ENCODE results near the gene MESP1.

The MESP1 gene

GRCh38 chr15:89754361-89755154 is 3.5 kb upstream of the MESP1 start:
- no peak for DNase-seq (ENCODE audit: low read depth)
- H3K9ac ChIP-seq (ENCODE audit: low read length): no peak overlapping the region
- H3K4me3 ChIP-seq (ENCODE audit: low read length): no peak overlapping the region
- H3K4me1 ChIP-seq (ENCODE audit: control insufficient read depth, insufficient read depth, low read length): peaks cover 11% of the 10 kb centered on the region
- H3K9me3 ChIP-seq (ENCODE audit: control insufficient read depth, low read length): no peaks in the 10 kb centered on the region
- peaks cover 3% of the 10 kb centered on the region for H3K27me3 ChIP-seq (replicated peaks; ENCODE audit: control insufficient read depth, insufficient read depth, low read length)
- no peaks in the 10 kb centered on the region for H3K36me3 ChIP-seq (ENCODE audit: control insufficient read depth, insufficient read depth, low read length, severe bottlenecking)

GRCh38 chr15:89753855-89754254 is 2.8 kb upstream of the MESP1 start:
- H3K9ac ChIP-seq (ENCODE audit: low read length): no peak overlapping the region
- H3K36me3 ChIP-seq (ENCODE audit: control insufficient read depth, insufficient read depth, low read length, severe bottlenecking): no peaks in the 10 kb centered on the region
- DNase-seq (ENCODE audit: low read depth): no peak
- no peak overlapping the region for H3K4me3 ChIP-seq (ENCODE audit: low read length)
- H3K4me1 ChIP-seq (ENCODE audit: control insufficient read depth, insufficient read depth, low read length): peaks cover 12% of the 10 kb centered on the region
- no peaks in the 10 kb centered on the region for H3K9me3 ChIP-seq (ENCODE audit: control insufficient read depth, low read length)
- H3K27me3 ChIP-seq (replicated peaks; ENCODE audit: control insufficient read depth, insufficient read depth, low read length): peaks cover 3% of the 10 kb centered on the region

GRCh38 chr15:89751748-89752147 is 699 bp upstream of the MESP1 start:
- H3K9ac ChIP-seq (ENCODE audit: low read length): peak overlapping the region; percentile 85
- H3K9me3 ChIP-seq (ENCODE audit: control insufficient read depth, low read length): no peaks in the 10 kb centered on the region
- H3K4me1 ChIP-seq (ENCODE audit: control insufficient read depth, insufficient read depth, low read length): peaks cover 14% of the 10 kb centered on the region
- H3K27me3 ChIP-seq (replicated peaks; ENCODE audit: control insufficient read depth, insufficient read depth, low read length): peaks cover 3% of the 10 kb centered on the region
- no peak for DNase-seq (ENCODE audit: low read depth)
- no peaks in the 10 kb centered on the region for H3K36me3 ChIP-seq (ENCODE audit: control insufficient read depth, insufficient read depth, low read length, severe bottlenecking)
- no peak overlapping the region for H3K4me3 ChIP-seq (ENCODE audit: low read length)

GRCh38 chr15:89749951-89750559 is 994 bp downstream of the MESP1 start:
- H3K36me3 ChIP-seq (ENCODE audit: control insufficient read depth, insufficient read depth, low read length, severe bottlenecking): no peaks in the 10 kb centered on the region
- peak overlapping the region; percentile 85 for H3K9ac ChIP-seq (ENCODE audit: low read length)
- H3K27me3 ChIP-seq (replicated peaks; ENCODE audit: control insufficient read depth, insufficient read depth, low read length): peaks cover 13% of the 10 kb centered on the region
- peaks cover 14% of the 10 kb centered on the region for H3K4me1 ChIP-seq (ENCODE audit: control insufficient read depth, insufficient read depth, low read length)
- peak; percentile 10 for DNase-seq (ENCODE audit: low read depth)
- H3K4me3 ChIP-seq (ENCODE audit: low read length): peak overlapping the region; percentile 82
- H3K9me3 ChIP-seq (ENCODE audit: control insufficient read depth, low read length): no peaks in the 10 kb centered on the region

- H3K36me3 ChIP-seq (ENCODE audit: control insufficient read depth, insufficient read depth, low read length, severe bottlenecking): no peaks in the 10 kb centered on the region
- peaks cover 14% of the 10 kb centered on the region for H3K4me1 ChIP-seq (ENCODE audit: control insufficient read depth, insufficient read depth, low read length)
- H3K9ac ChIP-seq (ENCODE audit: low read length): peak overlapping the region; percentile 85
- peaks cover 16% of the 10 kb centered on the region for H3K27me3 ChIP-seq (replicated peaks; ENCODE audit: control insufficient read depth, insufficient read depth, low read length)
- peak overlapping the region; percentile 82 for H3K4me3 ChIP-seq (ENCODE audit: low read length)
- H3K9me3 ChIP-seq (ENCODE audit: control insufficient read depth, low read length): no peaks in the 10 kb centered on the region
- no peak for DNase-seq (ENCODE audit: low read depth)
Observed at GRCh38 chr15:89749526-89749925, 1.5 kb downstream of the MESP1 start.

- no peaks in the 10 kb centered on the region for H3K9me3 ChIP-seq (ENCODE audit: control insufficient read depth, low read length)
- H3K36me3 ChIP-seq (ENCODE audit: control insufficient read depth, insufficient read depth, low read length, severe bottlenecking): no peaks in the 10 kb centered on the region
- no peak overlapping the region for H3K9ac ChIP-seq (ENCODE audit: low read length)
- H3K4me1 ChIP-seq (ENCODE audit: control insufficient read depth, insufficient read depth, low read length): peaks cover 14% of the 10 kb centered on the region
- no peak for DNase-seq (ENCODE audit: low read depth)
- H3K27me3 ChIP-seq (replicated peaks; ENCODE audit: control insufficient read depth, insufficient read depth, low read length): peaks cover 16% of the 10 kb centered on the region
- no peak overlapping the region for H3K4me3 ChIP-seq (ENCODE audit: low read length)
Observed at GRCh38 chr15:89749054-89749453, 2.0 kb downstream of the MESP1 start.

- Histone ChIP-seq H3K9me3 (ENCODE audit: control insufficient read depth, low read length) (no peaks in the 10 kb centered on the region), H3K27me3 (replicated peaks; ENCODE audit: control insufficient read depth, insufficient read depth, low read length) (peaks cover 16% of the 10 kb centered on the region), H3K4me1 (ENCODE audit: control insufficient read depth, insufficient read depth, low read length) (peaks cover 10% of the 10 kb centered on the region), H3K9ac (ENCODE audit: low read length) (no peak overlapping the region), H3K36me3 (ENCODE audit: control insufficient read depth, insufficient read depth, low read length, severe bottlenecking) (no peaks in the 10 kb centered on the region), H3K4me3 (ENCODE audit: low read length) (no peak overlapping the region)
- no peak for DNase-seq (ENCODE audit: low read depth)
Observed at GRCh38 chr15:89747708-89748682, 3.1 kb downstream of the MESP1 start.

- H3K36me3 ChIP-seq (ENCODE audit: control insufficient read depth, insufficient read depth, low read length, severe bottlenecking): no peaks in the 10 kb centered on the region
- no peak overlapping the region for H3K9ac ChIP-seq (ENCODE audit: low read length)
- H3K9me3 ChIP-seq (ENCODE audit: control insufficient read depth, low read length): no peaks in the 10 kb centered on the region
- H3K4me1 ChIP-seq (ENCODE audit: control insufficient read depth, insufficient read depth, low read length): peaks cover 10% of the 10 kb centered on the region
- H3K4me3 ChIP-seq (ENCODE audit: low read length): no peak overlapping the region
- DNase-seq (ENCODE audit: low read depth): no peak
- H3K27me3 ChIP-seq (replicated peaks; ENCODE audit: control insufficient read depth, insufficient read depth, low read length): peaks cover 16% of the 10 kb centered on the region
Observed at GRCh38 chr15:89746386-89746780, 4.7 kb downstream of the MESP1 start.

GRCh38 chr15:89745768-89746167 is 5.3 kb downstream of the MESP1 start:
- Histone ChIP-seq H3K4me3 (ENCODE audit: low read length) (no peak overlapping the region), H3K27me3 (replicated peaks; ENCODE audit: control insufficient read depth, insufficient read depth, low read length) (peaks cover 16% of the 10 kb centered on the region), H3K9me3 (ENCODE audit: control insufficient read depth, low read length) (no peaks in the 10 kb centered on the region), H3K4me1 (ENCODE audit: control insufficient read depth, insufficient read depth, low read length) (peaks cover 10% of the 10 kb centered on the region), H3K9ac (ENCODE audit: low read length) (no peak overlapping the region), H3K36me3 (ENCODE audit: control insufficient read depth, insufficient read depth, low read length, severe bottlenecking) (no peaks in the 10 kb centered on the region)
- DNase-seq (ENCODE audit: low read depth): no peak

GRCh38 chr15:89745131-89745530 is 5.9 kb downstream of the MESP1 start:
- no peak overlapping the region for H3K9ac ChIP-seq (ENCODE audit: low read length)
- no peak for DNase-seq (ENCODE audit: low read depth)
- peaks cover 9% of the 10 kb centered on the region for H3K4me1 ChIP-seq (ENCODE audit: control insufficient read depth, insufficient read depth, low read length)
- H3K36me3 ChIP-seq (ENCODE audit: control insufficient read depth, insufficient read depth, low read length, severe bottlenecking): no peaks in the 10 kb centered on the region
- no peak overlapping the region for H3K4me3 ChIP-seq (ENCODE audit: low read length)
- no peaks in the 10 kb centered on the region for H3K9me3 ChIP-seq (ENCODE audit: control insufficient read depth, low read length)
- H3K27me3 ChIP-seq (replicated peaks; ENCODE audit: control insufficient read depth, insufficient read depth, low read length): peaks cover 16% of the 10 kb centered on the region

- no peaks in the 10 kb centered on the region for H3K36me3 ChIP-seq (ENCODE audit: control insufficient read depth, insufficient read depth, low read length, severe bottlenecking)
- peaks cover 13% of the 10 kb centered on the region for H3K27me3 ChIP-seq (replicated peaks; ENCODE audit: control insufficient read depth, insufficient read depth, low read length)
- DNase-seq (ENCODE audit: low read depth): no peak
- H3K4me1 ChIP-seq (ENCODE audit: control insufficient read depth, insufficient read depth, low read length): peaks cover 4% of the 10 kb centered on the region
- no peak overlapping the region for H3K9ac ChIP-seq (ENCODE audit: low read length)
- H3K9me3 ChIP-seq (ENCODE audit: control insufficient read depth, low read length): no peaks in the 10 kb centered on the region
- no peak overlapping the region for H3K4me3 ChIP-seq (ENCODE audit: low read length)
Observed at GRCh38 chr15:89743594-89743993, 7.5 kb downstream of the MESP1 start.
